ENCODE results near the gene EVA1C.
"Not testable (repeated sequence)": the region's sequence is repeated elsewhere in the genome, so short reads cannot be mapped to it uniquely, and the experiment has no call there.

The EVA1C gene

DNA sequence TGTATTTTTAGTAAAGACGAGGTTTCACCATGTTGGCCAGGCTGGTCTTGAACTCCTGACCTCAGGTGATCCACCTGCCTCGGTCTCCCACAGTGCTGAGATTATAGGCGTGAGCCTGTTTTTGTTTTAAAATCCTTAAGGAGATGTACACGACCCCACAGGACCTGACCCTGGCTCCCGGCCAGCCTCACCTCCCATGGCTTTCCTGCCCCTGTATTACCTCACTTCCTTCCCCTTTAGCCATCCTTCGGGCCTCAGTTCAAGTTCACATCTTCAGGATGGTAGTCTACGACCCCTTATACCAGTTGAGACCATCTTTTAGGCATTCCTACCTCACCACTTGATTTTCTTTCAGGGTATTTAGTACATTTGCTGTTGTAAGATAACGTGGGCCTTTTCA is 136.5 kb downstream of the EVA1C start:
- DNase-seq (ENCODE audit: insufficient read length, low spot score), result no peak
- no peak for FAIRE-seq

DNA sequence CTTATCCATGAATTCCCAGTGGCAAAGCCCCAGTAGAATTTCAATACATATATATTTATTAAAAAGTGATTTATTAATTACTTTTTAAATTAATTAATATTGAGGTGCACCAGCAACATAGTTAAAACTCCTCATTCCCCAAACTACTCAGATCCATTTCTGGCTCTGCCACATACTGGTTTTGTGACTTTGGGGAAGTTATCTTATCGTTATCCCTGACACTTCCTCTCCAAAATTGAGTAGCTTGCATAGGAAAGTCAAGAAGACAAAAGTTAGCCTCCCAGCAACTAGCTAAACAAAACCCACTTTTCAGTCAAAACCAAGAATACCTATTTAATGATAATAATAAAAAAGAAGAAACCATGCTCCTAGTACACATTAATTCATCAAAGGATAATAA is 136.9 kb downstream of the EVA1C start:
- no peak for FAIRE-seq

DNA sequence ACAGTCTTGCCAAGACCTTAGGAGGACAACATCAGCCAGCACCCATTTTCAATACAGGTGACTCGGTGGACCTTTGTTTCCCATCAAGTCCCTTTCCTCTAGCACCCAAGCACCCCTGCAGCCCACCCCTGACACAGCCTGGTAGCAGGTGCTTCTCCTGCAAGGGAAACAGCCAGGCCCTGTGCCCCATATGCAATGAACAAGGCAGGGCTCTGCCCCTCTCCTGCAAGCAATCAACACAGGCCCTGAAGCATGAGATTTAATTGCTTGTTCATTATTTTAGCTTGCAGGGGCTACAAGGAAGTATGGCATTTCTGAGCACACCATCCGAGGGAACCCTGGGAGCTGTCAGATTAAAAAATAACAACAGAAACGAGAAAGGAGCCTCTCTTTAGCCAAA is 137.4 kb downstream of the EVA1C start:
- no peak for FAIRE-seq
- DNase-seq (ENCODE audit: insufficient read length, low spot score), result no peak

More for the DNA sequence above, 136.9 kb downstream of the EVA1C start:
- no peak for DNase-seq (ENCODE audit: insufficient read length, low spot score)

DNA sequence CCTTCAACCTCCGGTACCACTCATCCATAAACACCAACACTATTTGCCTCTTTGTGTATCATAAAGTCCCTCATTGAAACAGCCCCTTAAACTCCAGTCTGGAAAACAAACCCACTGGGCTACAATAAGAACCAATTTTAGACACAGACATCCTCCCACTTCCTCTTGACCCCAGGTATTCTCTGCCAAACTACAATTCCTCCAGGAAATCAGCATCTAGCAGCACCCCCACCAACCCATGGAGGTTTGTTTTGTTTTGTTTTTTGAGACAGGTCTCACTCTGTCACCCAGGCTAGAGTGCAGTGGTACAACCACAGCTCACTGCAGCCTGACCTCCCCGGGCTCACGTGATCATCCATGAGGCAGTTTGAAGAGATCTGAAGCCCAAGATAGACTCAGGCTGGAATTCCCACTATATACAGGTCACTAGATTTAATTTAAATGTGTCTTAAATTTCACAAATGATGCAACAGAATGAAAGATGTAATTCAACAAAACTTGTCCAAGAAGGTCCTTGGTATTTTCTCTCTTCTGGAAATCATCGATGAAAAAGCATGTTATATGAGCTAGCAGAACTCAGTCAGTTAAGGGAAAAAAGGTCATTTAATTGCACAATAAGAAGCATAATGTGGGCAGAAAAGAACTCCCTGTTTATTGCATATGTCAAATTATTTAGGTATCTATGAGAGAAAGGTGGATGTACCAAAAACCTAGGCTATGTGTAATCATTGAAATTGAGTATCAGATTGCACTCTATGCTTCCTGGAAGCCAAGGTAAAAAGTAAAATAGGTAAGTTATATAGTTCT is 142.5 kb downstream of the EVA1C start:
- DNase-seq (ENCODE audit: insufficient read length, low spot score), result no peak
- no peak for FAIRE-seq

DNA sequence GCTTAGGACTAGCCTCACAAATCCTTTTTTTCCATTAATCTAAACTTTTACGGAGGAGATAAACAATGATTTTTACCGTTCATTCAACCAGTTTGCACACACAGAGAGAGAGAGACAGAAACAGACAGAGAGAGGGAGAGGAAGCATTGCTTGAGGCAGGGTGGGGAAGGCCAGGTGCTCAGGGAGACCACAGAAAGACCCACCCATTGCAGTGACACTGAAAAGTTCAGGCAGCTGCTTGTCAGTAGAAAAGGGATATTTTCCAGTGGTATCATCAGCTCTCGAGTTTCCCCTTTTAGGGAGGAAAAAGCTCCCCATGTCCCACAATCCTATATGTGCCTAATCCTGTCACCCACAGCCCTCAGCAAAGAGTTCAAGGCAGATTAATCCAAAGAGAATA is 145.6 kb downstream of the EVA1C start:
- DNase-seq (ENCODE audit: insufficient read length, low spot score) (no peak), FAIRE-seq (no peak)

DNA sequence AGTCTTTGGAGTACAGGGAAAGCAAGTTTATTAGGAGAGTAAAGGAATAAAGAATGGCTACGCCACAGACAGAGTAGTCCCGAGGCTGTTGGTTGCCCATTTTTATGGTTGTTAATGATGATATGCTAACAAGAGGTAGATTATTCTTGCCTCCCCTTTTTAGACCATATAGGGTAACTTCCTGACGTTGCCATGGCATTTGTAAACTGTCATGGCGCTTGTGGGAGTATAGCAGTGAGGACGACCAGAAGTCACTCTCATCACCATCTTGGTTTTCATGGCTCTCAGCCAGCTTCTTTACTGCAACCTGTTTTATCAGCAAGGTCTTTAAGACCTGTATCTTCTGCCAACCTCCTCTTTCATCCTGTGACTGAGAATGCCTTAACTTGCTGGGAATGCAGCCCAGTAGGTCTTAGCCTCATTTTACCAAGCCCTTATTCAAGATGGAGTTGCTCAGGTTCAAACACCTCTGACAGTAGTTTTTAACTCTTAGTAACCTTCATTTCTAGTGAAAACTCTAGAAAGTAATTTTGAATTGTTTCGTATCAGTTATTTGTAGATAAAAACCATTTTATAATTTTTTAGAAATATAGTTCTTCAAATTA is 146.6 kb downstream of the EVA1C start:
- DNase-seq (ENCODE audit: insufficient read length, low spot score) (no peak), FAIRE-seq (no peak)

DNA sequence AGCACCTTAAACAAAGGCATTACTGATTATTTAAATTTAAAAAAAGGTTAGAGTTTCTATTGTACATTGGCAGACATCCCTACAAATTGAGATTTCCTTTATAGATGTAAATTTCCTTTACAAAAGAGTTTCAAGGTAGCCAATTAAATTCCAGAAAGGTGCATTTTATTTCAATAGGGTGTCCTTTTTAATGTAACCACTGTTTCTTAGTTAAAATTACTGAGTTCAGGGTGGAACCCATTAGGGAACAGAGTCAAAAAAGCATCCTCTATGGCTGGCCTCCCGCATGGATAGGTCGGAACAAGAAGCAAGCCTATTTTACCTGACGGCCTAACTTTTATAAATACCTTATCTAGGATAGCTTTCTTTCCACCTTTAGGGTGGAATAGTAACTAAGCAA is 148.4 kb downstream of the EVA1C start:
- DNase-seq (ENCODE audit: insufficient read length, low spot score) (no peak), FAIRE-seq (no peak)

DNA sequence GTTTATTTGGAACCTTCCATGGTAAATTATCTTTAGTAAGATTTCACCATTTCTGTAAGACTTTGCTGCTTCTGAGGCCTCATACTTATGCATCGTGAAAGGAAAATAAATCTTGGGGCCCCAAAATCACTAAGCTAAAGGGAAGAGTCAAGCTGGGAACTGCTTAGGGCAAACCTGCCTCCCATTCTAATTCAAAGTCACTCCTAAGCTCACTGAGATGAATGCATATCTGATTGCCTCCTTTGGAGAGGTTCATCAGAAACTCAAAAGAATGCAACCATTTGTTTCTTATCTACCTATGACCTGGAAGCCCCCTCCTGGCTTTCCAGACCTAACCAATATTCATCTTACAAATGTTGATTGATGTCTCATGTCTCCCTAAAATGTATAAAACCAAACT is 149.0 kb downstream of the EVA1C start:
- not testable (repeated sequence) for FAIRE-seq; DNase-seq (ENCODE audit: insufficient read length, low spot score)

DNA sequence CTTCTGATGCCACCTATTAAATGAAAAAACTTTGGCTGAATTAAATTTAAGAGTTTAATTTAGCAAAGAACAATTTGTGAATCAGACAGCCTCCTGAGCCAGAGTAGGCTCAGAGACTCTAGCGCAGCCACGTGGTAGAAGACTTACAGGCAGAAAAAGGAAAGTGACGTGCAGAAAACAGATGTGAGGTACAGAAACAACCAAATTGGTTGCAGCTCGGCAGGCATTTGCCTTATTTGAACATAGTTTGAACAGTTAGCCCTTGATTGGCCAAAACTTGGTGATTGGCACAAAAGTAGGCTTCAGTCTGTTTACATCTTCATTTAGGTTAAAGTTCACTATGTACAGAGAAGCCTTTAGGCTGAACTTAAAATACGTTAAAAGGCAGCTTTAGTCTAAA is 149.9 kb downstream of the EVA1C start:
- FAIRE-seq, result no peak
- DNase-seq (ENCODE audit: insufficient read length, low spot score), result no peak

DNA sequence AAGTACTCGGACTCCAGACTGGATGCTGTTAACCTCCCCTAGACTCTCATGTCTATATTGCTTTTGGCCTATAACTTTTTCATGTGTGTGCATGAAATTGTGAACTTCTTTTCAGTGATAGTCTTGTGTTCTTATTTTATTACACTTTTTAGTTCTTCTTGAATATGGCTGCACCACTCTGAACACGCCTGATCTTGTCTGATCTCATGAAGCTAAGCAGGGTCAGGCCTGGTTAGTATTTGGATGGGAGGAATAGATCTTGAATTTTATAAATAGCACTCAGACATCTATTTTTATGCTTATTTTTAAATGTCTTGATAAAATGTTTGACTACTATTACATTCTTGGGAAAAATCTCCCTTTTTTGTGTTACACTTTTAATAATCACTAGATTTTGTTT is 150.4 kb downstream of the EVA1C start:
- DNase-seq (ENCODE audit: insufficient read length, low spot score), result no peak
- no peak for FAIRE-seq

Measured in GM19239 (cell line).